IMR-90 (cell line): ENCODE data around the gene SPDYE4. TPM values are rescaled to one million over a fixed set of nuclear protein-coding genes. Genes with fewer than 3 reads are reported as not detected.

Source experiments
- ATAC-seq: fragments of 200-7000 bp; cut with Tn5 transposase; 2 replicates; pipeline ENCODE4 v1.9.1; 2020; ENCODE audit warnings: low read depth, mild to moderate bottlenecking, moderate library complexity
- BruUV-seq: library from RNA; stranded (reverse); fragments of 400-500 nt; replicated peaks from 2 replicates; lab custom pipeline; 2021; lab: Mats Ljungman, UMichigan
- CTCF ChIA-PET: fragments of 300-600 bp; formaldehyde crosslinking; extraction: SDS; loops from one replicate; lab custom pipeline; 2021; ENCODE audit warnings: antibody characterized with exemption; lab: Yijun Ruan, JAX
- POLR2A ChIA-PET: fragments of 300-600 bp; sonication (Branson Sonifier 250); formaldehyde crosslinking; loops from one replicate; lab custom pipeline; 2022; ENCODE audit warnings: antibody characterized with exemption; ENCODE audit not compliant: unreplicated experiment; lab: Charles Lee
- DNase-seq: peaks from one replicate; pipeline ENCODE4 v3.0.0; 2013
- H2AFZ ChIP-seq: replicated peaks from 2 replicates; pipeline ENCODE3; 2013; ENCODE audit warnings: low read length, mild to moderate bottlenecking; ENCODE audit not compliant: poor library complexity
- H2AK5ac ChIP-seq: 2 replicates; pipeline ENCODE4 v1.6.1; 2013; ENCODE audit warnings: low read depth, low read length, inconsistent platforms
- H2AK9ac ChIP-seq: replicated peaks from 2 replicates; pipeline ENCODE3; 2013; ENCODE audit warnings: mild to moderate bottlenecking, low read depth, low read length, moderate library complexity; ENCODE audit not compliant: poor library complexity
- H2BK120ac ChIP-seq: 2 replicates; pipeline ENCODE4 v1.6.1; 2013; ENCODE audit warnings: low read depth, low read length, inconsistent platforms
- H2BK15ac ChIP-seq: 3 replicates; pipeline ENCODE4 v1.6.1; 2013; ENCODE audit warnings: low read depth, low read length, inconsistent platforms
- H2BK20ac ChIP-seq: 2 replicates; pipeline ENCODE4 v1.6.1; 2013; ENCODE audit warnings: low read depth, mild to moderate bottlenecking, inconsistent platforms, low read length, moderate library complexity
- H2BK5ac ChIP-seq: 2 replicates; pipeline ENCODE4 v1.6.1; 2013; ENCODE audit warnings: mild to moderate bottlenecking, low read depth, low read length, inconsistent platforms; ENCODE audit not compliant: poor library complexity, severe bottlenecking
- H3K14ac ChIP-seq: replicated peaks from 2 replicates; pipeline ENCODE4 v1.6.1; 2013; ENCODE audit warnings: low read depth, low read length, inconsistent platforms
- H3K18ac ChIP-seq: 2 replicates; pipeline ENCODE4 v1.6.1; 2013; ENCODE audit warnings: low read depth, low read length, control low read depth
- H3K23ac ChIP-seq: 2 replicates; pipeline ENCODE4 v1.6.1; 2013; ENCODE audit warnings: low read depth, low read length, inconsistent platforms
- H3K27ac ChIP-seq: 2 replicates; pipeline ENCODE4 v1.5.1; 2013; ENCODE audit warnings: mild to moderate bottlenecking, control low read depth, low read length; ENCODE audit not compliant: insufficient read depth
- H3K27me3 ChIP-seq: 2 replicates; pipeline ENCODE4 v1.6.1; 2013; ENCODE audit warnings: low read length; ENCODE audit not compliant: control insufficient read depth, insufficient read depth
- H3K36me3 ChIP-seq: 2 replicates; pipeline ENCODE4 v1.6.1; 2013; ENCODE audit warnings: low read length, mixed read lengths; ENCODE audit not compliant: control insufficient read depth, insufficient read depth
- H3K4ac ChIP-seq: 2 replicates; pipeline ENCODE4 v1.6.1; 2013; ENCODE audit warnings: low read depth, low read length, inconsistent platforms
- H3K4me1 ChIP-seq: 2 replicates; pipeline ENCODE4 v1.6.1; 2013; ENCODE audit warnings: low read length, mixed read lengths; ENCODE audit not compliant: control insufficient read depth, insufficient read depth
- H3K4me2 ChIP-seq: 2 replicates; pipeline ENCODE4 v1.6.1; 2013; ENCODE audit warnings: low read depth, mild to moderate bottlenecking, control low read depth, low read length, moderate library complexity
- H3K4me3 ChIP-seq: 2 replicates; pipeline ENCODE4 v1.5.1; 2013; ENCODE audit warnings: low read depth, mild to moderate bottlenecking, control low read depth, low read length, moderate library complexity; ENCODE audit not compliant: insufficient read depth
- H3K56ac ChIP-seq: 2 replicates; pipeline ENCODE4 v1.6.1; 2013; ENCODE audit warnings: low read length, inconsistent platforms; ENCODE audit not compliant: insufficient read depth; ENCODE audit errors: extremely low read depth
- H3K79me1 ChIP-seq, 2 experiments: 2 replicates each; pipeline ENCODE4 v1.6.1; 2013; ENCODE audit warnings: low read length in 2 of 2, inconsistent platforms in 1 of 2, low read depth in 1 of 2
- H3K9ac ChIP-seq: 2 replicates; pipeline ENCODE4 v1.6.1; 2013; ENCODE audit warnings: low read depth, low read length, control low read depth
- H3K9me1 ChIP-seq: 2 replicates; pipeline ENCODE4 v1.6.1; 2013; ENCODE audit warnings: low read length, inconsistent platforms; ENCODE audit not compliant: insufficient read depth
- H3K9me3 ChIP-seq: 2 replicates; pipeline ENCODE4 v1.6.1; 2013; ENCODE audit warnings: low read length; ENCODE audit not compliant: control insufficient read depth, insufficient read depth
- H4K20me1 ChIP-seq: 2 replicates; pipeline ENCODE4 v1.6.1; 2013; ENCODE audit warnings: low read length, inconsistent platforms; ENCODE audit not compliant: insufficient read depth
- H4K5ac ChIP-seq: 2 replicates; pipeline ENCODE4 v1.6.1; 2013; ENCODE audit warnings: mild to moderate bottlenecking, low read depth, low read length, control low read depth
- H4K8ac ChIP-seq, 2 experiments: 2 replicates each; pipeline ENCODE4 v1.6.1; 2013; ENCODE audit warnings: low read depth in 2 of 2, low read length in 2 of 2, control low read depth in 1 of 2, inconsistent platforms in 1 of 2
- H4K91ac ChIP-seq: 2 replicates; pipeline ENCODE4 v1.6.1; 2013; ENCODE audit warnings: low read depth, low read length, inconsistent platforms; ENCODE audit not compliant: insufficient read depth
- CTCF ChIP-seq: conservative IDR thresholded peaks from 2 replicates; pipeline ENCODE4 v1.5.1; 2012; ENCODE audit warnings: mild to moderate bottlenecking, low read depth, low read length, improper control_type of control experiment
- MAZ ChIP-seq: IDR thresholded peaks from 2 replicates; pipeline ENCODE4 v1.6.1; 2012; ENCODE audit warnings: low read depth, mild to moderate bottlenecking, low read length, improper control_type of control experiment, moderate library complexity, borderline replicate concordance
- NFE2L2 ChIP-seq: fragments of 150-350 bp; IDR thresholded peaks from 2 replicates; pipeline ENCODE4 v1.6.1; 2016; ENCODE audit warnings: low read depth, mild to moderate bottlenecking, low read length
- RAD21 ChIP-seq: IDR thresholded peaks from 2 replicates; pipeline ENCODE4 v1.6.1; 2012; ENCODE audit warnings: low read length, improper control_type of control experiment
- RCOR1 ChIP-seq: IDR thresholded peaks from 2 replicates; pipeline ENCODE4 v1.6.1; 2012; ENCODE audit warnings: mild to moderate bottlenecking, low read length, improper control_type of control experiment; ENCODE audit not compliant: insufficient replicate concordance
- RFX5 ChIP-seq: IDR thresholded peaks from 2 replicates; pipeline ENCODE4 v1.8.0; 2012; ENCODE audit warnings: low read depth, mild to moderate bottlenecking, low read length, moderate library complexity
- SMC3 ChIP-seq: fragments of 150-350 bp; IDR thresholded peaks from 2 replicates; pipeline ENCODE4 v1.6.1; 2016; ENCODE audit warnings: low read depth, mild to moderate bottlenecking, antibody characterized with exemption, low read length, moderate library complexity
- WGBS, 2 experiments: methylation state at CpG; one replicate each; pipeline versions ENCODE4 v1.1.5 to v1.1.7; 2013; ENCODE audit warnings: missing lambda C conversion rate in 2 of 2; ENCODE audit not compliant: insufficient read length in 1 of 2; ENCODE audit errors: extremely low coverage in 2 of 2; 5-methylcytosine and 5-hydroxymethylcytosine counted together
- dilution Hi-C: fragments of 300-500 bp; cut with HindIII; formaldehyde crosslinking; loops from one replicate; pipeline ENCODE4 v1.14.3; 2018; ENCODE audit warnings: low sequenced_read_pairs; ENCODE audit not compliant: unreplicated experiment
- in situ Hi-C: fragments of 300-500 bp; cut with MboI; formaldehyde crosslinking; loops from 3 replicates; pipeline ENCODE4 v1.14.3; 2019; ENCODE audit warnings: low sequenced_read_pairs, inconsistent platforms, mixed read lengths
- intact Hi-C: fragments of 100-400 bp; cut with micrococcal nuclease; formaldehyde crosslinking; loops from 2 replicates; pipeline ENCODE4 v1.10.0; 2022
- polyA plus RNA-seq, 3 experiments: library from polyadenylated mRNA; depleted of rRNA; stranded (reverse); fragments of >200 nt; gene quantifications; 2 replicates each; pipeline ENCODE4 v1.2.3, GENCODE V29; 2012; ENCODE audit warnings: low replicate concordance in 1 of 3
- total RNA-seq: library from RNA; depleted of rRNA; stranded (reverse); fragments of >200 nt; gene quantifications from 2 replicates; pipeline ENCODE4 v1.2.3, GENCODE V29; 2012

The SPDYE4 gene
- total and polyA plus RNA-seq, 2 of the 4 experiments (the other 2 are of a cell fraction): not detected

- H4K8ac ChIP-seq: no peak overlapping the region
- intact Hi-C loops (no loop called here), in situ Hi-C loops (loop anchor here (10.0 to 25.0 kb wide), 3 partner anchors 175 to 662 kb away; partner anchors contain the start of gene ALOX12B), dilution Hi-C loops (no loop called here)
- H3K4me1 ChIP-seq: no peaks in the 10 kb centered on the region
- ATAC-seq: no peak
- H3K36me3 ChIP-seq: no peaks in the 10 kb centered on the region
- TF ChIP-seq NFE2L2: no peak
- no peak for TF ChIP-seq RCOR1
- no peak for TF ChIP-seq RAD21
- no peak for TF ChIP-seq CTCF
- TF ChIP-seq SMC3: no peak
- no peak for TF ChIP-seq RFX5
- TF ChIP-seq MAZ: no peak
- no peaks in the 10 kb centered on the region for H3K9me3 ChIP-seq
- no peak overlapping the region for H2BK120ac ChIP-seq
- no peak overlapping the region for H3K18ac ChIP-seq
- no CpG with 5 or more reads among the region's 3 CpGs for WGBS, 2 experiments
- ChIA-PET CTCF (no interaction called here), POLR2A (no interaction called here)
- H3K4me2 ChIP-seq: no peak overlapping the region
- no peak overlapping the region for H3K27ac ChIP-seq
- H2AK5ac ChIP-seq: no peak overlapping the region
- H3K9ac ChIP-seq: no peak overlapping the region
- no peak overlapping the region for H4K91ac ChIP-seq
- peaks cover 19% of the 10 kb centered on the region for H3K27me3 ChIP-seq
- no peak overlapping the region for H2AK9ac ChIP-seq
- no peak overlapping the region for H3K4ac ChIP-seq
- BruUV-seq: no TSS peak
- H3K9me1 ChIP-seq: no peaks in the 10 kb centered on the region
- H2BK15ac ChIP-seq: no peak overlapping the region
- H3K14ac ChIP-seq: no peak overlapping the region
- no peaks in the 10 kb centered on the region for H4K20me1 ChIP-seq
- H2AFZ ChIP-seq: no peak overlapping the region
- H3K4me3 ChIP-seq: no peak overlapping the region
- DNase-seq: no peak
- H3K56ac ChIP-seq: no peak overlapping the region
- no peaks in the 10 kb centered on the region for H3K79me1 ChIP-seq
- H2BK5ac ChIP-seq: no peak overlapping the region
- H4K5ac ChIP-seq: no peak overlapping the region
- no peak overlapping the region for H2BK20ac ChIP-seq
- H3K23ac ChIP-seq: no peak overlapping the region
Observed at GRCh38 chr17:8749616-8750015, 8.7 kb downstream of the SPDYE4 start.
